Amniotic epithelial cell (primary cell): Measurements from ENCODE around the gene LRRC3B.

ENCODE experiments used
- DNase-seq: peaks from one replicate; pipeline ENCODE4 v3.0.0-alpha.2; 2010; ENCODE audit warnings: low read depth

LRRC3B gene

DNA sequence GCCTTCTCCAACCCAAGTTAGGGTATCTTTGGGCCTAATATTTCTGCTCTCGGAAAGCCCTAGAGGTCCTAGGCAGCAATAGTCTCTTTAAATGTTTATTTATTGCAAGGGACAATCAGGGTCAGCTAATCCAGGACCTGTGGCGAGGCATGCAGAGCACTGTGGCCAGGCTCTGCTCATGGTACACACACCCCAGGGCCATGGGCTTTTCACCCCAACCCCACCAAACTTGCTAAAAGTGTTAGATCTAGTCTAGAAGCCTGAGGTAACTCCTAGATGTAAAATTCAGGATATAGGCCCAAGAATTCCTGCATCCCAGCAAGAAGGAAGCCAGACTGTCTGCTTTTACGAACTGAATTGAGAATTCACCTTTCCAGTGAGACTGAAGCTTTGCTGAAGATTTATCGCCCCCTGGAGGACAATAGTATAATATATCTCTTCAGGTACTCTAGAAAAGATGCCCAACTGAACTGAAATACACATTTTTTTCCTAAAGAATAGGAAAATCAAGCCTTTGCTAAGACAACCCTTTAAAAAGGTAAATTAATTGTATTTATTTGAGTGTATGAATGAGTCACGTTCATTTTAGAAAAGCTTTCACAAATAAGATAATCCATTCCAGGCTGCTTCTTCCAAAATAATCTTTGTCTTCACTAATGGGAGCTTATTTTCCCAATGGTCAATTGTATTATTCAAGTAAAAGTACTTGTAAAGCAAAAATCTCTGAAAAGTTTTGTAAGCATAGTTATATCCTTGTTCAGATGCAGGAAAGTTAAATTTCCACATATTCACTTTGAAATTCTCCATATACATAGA, 89.8 kb downstream of the LRRC3B start:
- peak; percentile 0 for DNase-seq

DNA sequence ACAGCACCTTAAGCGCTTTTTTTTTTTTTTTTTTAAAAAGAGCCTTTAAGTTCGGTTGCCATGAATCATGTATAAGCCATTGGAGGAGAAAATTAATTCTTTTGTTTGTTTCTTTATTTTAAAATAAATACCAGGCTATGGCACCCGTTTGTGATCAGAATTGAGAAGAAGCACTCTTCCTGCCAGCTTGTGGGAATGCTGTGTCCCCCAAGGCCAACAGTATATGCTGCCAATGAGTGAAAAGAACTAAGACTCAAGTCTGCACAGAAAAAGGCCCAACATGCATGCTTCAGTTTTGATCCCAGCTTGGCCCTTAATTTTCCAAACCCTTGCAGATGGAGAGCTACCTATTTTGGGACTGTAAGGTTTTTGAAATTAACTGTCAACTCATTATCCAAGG, 90.5 kb downstream of the LRRC3B start:
- DNase-seq, result no peak

DNA sequence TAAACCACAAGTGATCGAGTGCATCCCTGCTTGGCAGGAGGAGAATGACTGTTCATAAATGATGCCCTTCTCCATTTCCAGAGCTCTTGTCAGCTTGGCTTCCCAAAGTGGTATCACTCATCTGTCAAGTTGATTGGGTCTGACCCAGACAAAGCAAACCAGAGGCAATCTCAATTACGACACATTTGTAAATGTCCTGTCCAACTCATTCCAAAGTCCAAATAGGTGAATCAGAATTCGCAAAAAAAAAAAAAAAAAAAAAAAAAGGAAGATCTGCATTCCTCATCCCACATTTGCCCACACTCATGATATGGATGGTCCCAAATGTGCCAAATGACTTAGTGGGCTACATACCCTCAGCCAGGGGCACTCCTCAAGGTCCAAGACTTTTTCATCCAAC, 91.9 kb downstream of the LRRC3B start:
- DNase-seq, result no peak

DNA sequence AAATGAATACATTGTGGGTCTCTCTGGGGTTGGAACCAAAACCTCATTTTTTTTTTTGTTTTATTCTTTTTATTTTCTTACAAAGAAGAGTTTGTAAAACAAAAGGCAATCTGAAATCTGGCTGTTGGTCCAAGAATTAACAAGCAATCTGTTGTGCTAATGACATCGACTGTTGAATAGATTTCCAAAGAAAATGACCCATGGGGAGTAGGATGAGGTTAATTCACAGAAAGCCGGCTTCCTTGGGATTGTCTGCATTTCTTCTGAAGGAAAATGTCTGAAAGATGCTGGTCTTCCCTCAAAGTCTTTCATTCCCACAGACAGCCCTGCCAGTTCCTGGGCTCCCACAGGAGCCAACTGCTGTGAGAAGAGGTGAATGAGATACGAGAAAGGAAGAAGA, 92.9 kb downstream of the LRRC3B start:
- DNase-seq, result no peak

DNA sequence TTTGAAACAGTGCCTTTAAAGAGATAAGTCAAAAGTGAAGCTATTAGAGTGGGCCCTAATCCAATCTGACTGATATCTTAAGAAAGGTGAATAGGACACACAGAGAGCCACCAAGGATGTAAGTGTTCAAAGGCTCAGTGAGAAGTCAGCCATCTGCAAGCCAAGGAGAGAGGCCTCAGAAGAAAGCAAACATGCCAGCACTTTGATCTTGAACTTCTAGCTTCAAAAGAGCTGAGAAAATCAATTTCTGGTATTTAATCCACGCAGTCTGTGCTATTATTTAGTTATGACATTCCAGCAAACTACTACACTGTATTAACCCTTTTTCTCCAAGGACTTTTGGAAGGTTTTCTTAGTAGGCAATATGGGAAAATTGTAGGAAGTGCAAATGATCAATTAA, 95.7 kb downstream of the LRRC3B start:
- DNase-seq, result no peak

DNA sequence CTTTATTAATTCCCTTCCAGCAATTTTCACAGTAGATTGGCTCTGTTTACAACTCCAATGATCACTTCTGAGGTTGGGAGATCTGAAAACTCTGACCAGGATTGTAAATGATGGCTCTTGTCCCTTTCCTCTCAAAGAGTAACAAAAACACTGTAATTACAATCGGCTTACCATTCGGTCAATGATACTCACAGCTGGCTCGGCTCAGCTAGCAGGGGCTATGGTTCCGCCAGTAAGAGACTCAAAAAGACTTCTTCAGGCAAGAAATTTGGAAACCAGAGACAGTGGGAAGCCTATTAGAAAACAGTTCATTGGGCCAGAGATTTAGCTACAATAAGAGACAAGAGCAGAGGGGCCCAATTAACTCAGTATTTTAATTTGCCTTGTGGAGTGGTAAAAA, 96.6 kb downstream of the LRRC3B start:
- no peak for DNase-seq

DNA sequence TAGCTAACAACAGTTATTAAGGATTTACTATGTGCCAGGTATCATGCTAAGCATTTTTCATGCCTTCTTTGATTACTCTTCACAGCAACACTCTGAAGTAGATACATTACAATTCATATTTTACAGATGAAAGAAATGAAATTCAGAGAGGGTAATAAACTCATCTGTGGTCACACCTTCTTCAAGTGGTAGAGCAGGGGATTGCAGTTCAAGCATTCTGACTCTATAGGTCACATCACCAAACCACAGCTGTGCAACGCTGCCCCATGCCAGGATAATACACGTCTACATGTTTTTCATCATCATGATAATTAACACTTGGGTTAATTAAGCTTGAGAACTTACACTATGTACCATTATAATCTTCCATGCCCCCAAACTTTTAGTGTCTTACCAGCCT, 98.5 kb downstream of the LRRC3B start:
- DNase-seq, result no peak

DNA sequence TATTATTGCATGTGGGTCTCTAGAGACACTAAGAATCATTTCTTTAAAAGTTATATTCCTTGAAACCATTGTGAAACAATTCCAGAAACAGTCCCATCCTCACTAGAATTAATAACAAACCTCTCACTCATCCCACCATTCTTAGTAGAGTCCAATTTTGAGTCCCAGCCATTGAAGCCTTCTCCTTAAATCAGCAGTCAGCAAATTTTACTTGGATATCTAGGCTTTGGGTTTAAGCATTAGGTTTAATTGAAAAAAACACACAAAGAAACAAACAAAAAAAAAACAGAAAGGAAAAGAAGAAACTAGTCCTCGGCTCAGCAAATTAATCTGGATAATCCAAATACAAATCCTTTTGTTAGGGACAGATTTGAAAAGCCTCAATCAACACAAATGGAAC, 109.3 kb downstream of the LRRC3B start:
- no peak for DNase-seq

DNA sequence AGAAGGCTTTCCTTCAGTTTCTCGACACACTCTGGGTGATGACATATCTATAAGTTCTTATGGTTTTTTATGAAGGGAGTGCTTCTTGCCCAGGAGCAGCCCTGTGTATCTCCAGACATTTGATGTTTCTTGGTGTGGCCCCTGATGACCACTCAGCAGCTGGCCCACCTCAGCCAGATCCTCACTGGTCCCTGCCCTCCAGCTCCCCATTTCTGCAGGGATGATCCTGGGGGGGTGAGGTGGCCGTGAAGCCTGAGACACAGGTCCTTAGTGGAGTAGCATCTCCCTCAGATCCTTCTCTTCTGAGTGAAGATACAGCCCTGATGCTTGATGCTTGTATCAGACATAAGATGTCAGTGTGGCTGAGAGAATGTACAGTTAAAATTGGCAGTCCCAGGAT, 127.7 kb downstream of the LRRC3B start:
- DNase-seq, result no peak

DNA sequence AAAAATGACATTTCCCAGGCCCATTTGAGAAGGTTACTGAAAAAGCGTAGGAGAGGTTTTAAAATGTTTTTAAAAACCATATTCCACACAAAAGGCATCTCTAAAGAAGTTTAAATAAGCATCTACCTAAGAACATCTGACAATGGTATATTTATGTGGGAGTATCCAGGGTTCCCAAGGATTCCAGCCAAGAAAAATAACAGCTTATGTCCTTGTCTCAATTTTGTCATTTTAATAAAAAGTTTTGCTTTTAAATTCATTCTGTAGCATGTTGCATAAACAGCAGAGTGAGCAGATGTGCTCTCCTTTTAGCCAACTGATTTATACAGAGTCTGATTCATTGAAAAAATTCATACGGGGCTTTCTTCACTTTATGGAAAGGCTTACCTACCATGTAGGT, 129.9 kb downstream of the LRRC3B start:
- no peak for DNase-seq

DNA sequence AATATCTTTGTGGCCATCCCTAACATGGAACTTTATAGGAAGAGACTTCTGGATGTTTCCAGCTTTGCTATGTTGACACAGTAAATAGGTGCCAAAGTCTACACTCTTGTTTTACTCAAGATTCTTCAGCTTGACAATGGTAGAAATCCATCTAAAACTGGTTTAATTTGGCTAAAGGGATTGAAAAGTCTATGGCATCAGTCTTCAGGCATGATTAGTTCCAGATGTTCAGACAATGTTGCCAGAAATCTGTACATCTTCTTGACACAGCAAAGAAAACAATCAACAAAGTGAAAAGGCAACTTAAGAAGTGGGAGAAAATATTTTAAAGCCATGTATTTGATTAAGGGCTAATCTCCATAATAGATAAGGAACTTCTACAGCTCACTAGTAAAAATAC, 130.5 kb downstream of the LRRC3B start:
- DNase-seq, result no peak

DNA sequence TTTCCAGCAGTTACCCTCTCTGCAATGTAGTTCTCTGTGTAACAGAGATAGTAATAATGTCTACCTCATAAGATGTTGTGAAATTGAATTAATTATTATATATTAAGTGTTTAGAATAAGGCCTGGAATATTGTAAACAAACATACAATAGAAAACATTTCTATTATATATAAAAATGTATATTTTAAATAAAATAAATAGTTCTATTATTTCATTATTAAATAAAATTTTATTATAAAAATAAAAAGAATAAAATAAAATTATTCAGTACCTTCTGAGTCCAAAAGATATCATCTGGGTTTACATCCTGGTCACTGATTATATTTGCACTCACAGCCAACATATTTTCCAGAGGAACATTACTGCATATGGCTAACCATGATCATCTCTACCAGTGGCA, 135.4 kb downstream of the LRRC3B start:
- no peak for DNase-seq
